GM19035 (cell line): ENCODE data around the gene INSM2.

Experiments used
- ATAC-seq: cut with Tn5 transposase; IDR thresholded peaks from one replicate; pipeline ENCODE4 v1.9.1; 2021; ENCODE audit not compliant: unreplicated experiment

INSM2 gene

DNA sequence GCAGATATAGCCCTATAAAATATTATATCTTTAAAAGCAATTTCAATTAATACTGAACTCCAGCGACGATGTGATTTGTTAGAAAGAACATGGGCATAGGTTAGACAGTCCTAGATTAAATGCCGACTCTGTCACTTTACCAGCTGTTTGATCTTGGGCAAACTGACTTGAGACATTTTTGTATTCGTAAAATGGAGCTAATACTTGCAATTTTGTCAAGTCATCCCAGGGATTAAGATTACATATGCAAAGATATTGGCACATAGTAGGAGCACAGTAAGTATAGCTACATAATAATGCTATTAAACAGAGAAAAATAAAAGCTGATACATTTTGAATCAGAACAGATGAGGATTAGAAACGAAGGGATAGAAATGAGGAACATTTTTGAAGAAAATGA is 9.0 kb downstream of the INSM2 start:
- no peak for ATAC-seq

- ATAC-seq = no peak
Observed at GRCh38 chr14:35549551-35549950, 15.6 kb downstream of the INSM2 start.

- no peak for ATAC-seq
Observed at GRCh38 chr14:35551081-35551480, 17.1 kb downstream of the INSM2 start.

- ATAC-seq = no peak
Observed at GRCh38 chr14:35553808-35554207, 19.8 kb downstream of the INSM2 start.

GRCh38 chr14:35556548-35556947 is 22.6 kb downstream of the INSM2 start:
- no peak for ATAC-seq

GRCh38 chr14:35557221-35557747 is 23.3 kb downstream of the INSM2 start:
- ATAC-seq = no peak

DNA sequence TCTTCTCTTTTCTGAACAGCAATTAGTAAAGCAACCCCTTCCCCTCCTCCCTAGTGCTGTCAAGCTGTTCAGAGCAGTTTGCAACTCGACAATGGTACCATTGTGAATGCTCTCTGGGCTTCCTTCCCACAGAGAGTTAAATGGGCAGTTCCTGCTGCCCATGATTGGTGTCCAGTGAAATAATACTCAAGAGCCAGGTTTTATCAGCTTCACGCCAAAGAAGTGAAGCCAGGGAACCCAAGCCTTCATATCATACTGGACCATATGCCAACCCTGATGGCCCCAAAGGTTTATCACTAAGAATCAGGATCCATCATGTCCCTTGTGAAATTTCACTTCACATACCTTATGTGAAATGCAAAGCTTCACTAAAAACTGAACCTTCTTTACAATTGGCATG is 24.7 kb downstream of the INSM2 start:
- no peak for ATAC-seq

GRCh38 chr14:35565871-35566464 is 32.0 kb downstream of the INSM2 start:
- no peak for ATAC-seq

GRCh38 chr14:35571598-35571997 is 37.6 kb downstream of the INSM2 start:
- ATAC-seq = no peak

- no peak for ATAC-seq
Observed at GRCh38 chr14:35573911-35574310, 39.9 kb downstream of the INSM2 start.

- ATAC-seq = no peak
Observed at GRCh38 chr14:35576260-35576659, 42.3 kb downstream of the INSM2 start.

DNA sequence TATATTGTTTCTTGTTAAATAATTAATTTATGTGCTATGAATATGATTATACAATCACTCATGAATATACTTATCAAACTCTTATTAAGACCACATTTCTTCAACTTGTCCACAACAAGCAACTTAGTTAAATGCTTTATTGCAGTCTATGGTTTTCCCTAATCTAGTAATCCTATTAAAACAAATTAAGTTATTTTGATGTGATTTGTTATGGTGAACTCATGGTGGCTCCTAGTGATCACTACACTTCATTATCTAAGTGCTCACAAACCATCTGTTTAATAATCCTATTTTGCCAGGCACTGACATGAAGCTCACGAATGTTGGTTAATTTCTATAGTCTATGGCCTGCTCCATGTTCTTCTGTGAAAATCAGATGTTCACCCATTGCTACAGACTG is 42.9 kb downstream of the INSM2 start:
- no peak for ATAC-seq

- ATAC-seq = no peak
Observed at GRCh38 chr14:35578135-35578534, 44.2 kb downstream of the INSM2 start.

DNA sequence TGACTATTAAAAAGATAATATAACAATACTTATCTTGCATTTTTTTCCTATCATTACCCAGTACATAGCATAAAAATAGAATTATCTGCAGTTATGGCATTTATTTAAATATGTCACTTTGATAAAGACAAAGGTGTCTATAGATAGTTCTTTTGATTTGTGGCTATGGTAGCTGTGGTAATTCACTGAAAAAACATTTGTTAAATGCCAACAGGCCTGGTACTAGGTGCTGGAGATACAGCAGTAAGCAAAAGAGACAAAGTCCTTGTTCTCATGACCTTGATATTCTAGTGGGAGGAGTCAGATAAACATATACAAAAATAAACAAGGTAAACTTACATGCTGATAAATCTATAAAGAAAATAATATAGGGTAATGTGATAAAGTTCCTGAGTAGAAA is 44.7 kb downstream of the INSM2 start:
- no peak for ATAC-seq
